C4-2B (cell line): ENCODE measurements around the gene GUCA1A.
"Not testable (repeated sequence)": the region's sequence is repeated elsewhere in the genome, so short reads cannot be mapped to it uniquely, and the experiment has no call there.

ENCODE experiments used
- H3K27ac ChIP-seq: fragments of 450-650 bp; 2 replicates; pipeline ENCODE4 v1.5.1; 2017
- ZFX ChIP-seq: fragments of 450-650 bp; IDR thresholded peaks from 2 replicates; pipeline ENCODE4 v1.6.1; 2017
- TF ChIP-seq, protein P1 (sequence below): fragments of 450-650 bp; conservative IDR thresholded peaks from 2 replicates; pipeline ENCODE4 v1.5.1; 2017; ENCODE audit warnings: mild to moderate bottlenecking

Gene GUCA1A

DNA sequence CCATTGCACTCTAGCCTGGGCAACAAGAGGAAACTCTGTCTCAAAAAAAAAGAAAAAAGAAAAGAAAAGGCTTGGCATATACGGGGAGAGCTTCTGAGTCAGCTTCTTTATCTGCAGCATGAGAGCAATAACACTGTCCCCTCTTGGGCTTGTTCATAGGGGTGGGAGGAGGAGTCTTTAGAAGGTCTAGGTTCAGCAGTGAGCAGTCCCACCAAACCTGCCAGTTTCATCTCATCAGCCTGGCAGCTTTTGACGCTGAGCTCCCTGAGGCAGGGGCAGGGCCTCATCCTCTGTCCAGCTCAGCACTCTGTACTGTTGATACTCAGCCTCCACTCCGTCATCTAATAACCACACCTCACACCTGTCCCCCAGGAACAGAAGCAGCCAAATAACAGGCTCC lies 25.1 kb upstream of the GUCA1A start:
- H3K27ac ChIP-seq: no peak overlapping the region; the same call in 1 of the 2 replicates
- TF ChIP-seq ZFX: no peak
- TF ChIP-seq, protein P1, sequence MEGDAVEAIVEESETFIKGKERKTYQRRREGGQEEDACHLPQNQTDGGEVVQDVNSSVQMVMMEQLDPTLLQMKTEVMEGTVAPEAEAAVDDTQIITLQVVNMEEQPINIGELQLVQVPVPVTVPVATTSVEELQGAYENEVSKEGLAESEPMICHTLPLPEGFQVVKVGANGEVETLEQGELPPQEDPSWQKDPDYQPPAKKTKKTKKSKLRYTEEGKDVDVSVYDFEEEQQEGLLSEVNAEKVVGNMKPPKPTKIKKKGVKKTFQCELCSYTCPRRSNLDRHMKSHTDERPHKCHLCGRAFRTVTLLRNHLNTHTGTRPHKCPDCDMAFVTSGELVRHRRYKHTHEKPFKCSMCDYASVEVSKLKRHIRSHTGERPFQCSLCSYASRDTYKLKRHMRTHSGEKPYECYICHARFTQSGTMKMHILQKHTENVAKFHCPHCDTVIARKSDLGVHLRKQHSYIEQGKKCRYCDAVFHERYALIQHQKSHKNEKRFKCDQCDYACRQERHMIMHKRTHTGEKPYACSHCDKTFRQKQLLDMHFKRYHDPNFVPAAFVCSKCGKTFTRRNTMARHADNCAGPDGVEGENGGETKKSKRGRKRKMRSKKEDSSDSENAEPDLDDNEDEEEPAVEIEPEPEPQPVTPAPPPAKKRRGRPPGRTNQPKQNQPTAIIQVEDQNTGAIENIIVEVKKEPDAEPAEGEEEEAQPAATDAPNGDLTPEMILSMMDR: no peak

DNA sequence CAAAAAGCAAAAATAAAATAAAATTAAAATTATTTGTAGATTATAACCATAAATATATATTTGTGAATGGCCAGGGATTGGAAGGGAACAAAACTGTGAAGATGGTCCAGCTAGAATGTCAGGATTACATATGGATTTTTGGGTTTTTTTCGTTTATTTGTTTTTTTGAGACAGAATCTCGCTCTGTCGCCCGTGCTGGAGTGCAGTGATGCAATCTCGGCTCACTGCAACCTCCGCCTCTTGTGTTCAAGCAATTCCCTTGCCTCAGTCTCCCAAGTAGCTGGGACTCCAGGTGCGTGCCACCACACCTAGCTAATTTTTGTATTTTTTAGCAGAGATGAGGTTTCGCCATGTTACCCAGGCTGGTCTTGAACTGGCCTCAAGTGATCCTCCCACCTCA lies 22.9 kb upstream of the GUCA1A start:
- H3K27ac ChIP-seq: no peak overlapping the region
- TF ChIP-seq, protein P1: no peak
- no peak for TF ChIP-seq ZFX

DNA sequence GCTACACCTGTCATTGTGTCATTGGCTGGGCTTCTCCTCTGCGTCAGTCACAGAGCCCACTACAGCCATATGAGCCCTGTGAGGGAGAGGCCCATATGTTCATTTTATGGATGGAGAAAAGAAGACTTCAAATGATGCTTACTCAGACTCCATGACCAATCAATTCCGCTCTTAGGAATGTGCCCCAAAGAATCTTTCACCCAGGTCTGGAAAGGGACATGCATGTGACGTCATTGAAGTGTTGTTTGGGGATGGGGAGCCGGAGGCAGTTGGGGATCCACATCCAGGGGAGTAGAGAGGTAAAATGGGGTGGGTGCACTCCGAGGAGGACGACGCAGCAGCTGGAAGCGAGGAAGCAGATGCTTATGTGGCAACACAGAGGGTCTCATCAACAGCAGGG lies 21.1 kb upstream of the GUCA1A start:
- TF ChIP-seq, protein P1: no peak
- no peak for TF ChIP-seq ZFX
- no peak overlapping the region for H3K27ac ChIP-seq

DNA sequence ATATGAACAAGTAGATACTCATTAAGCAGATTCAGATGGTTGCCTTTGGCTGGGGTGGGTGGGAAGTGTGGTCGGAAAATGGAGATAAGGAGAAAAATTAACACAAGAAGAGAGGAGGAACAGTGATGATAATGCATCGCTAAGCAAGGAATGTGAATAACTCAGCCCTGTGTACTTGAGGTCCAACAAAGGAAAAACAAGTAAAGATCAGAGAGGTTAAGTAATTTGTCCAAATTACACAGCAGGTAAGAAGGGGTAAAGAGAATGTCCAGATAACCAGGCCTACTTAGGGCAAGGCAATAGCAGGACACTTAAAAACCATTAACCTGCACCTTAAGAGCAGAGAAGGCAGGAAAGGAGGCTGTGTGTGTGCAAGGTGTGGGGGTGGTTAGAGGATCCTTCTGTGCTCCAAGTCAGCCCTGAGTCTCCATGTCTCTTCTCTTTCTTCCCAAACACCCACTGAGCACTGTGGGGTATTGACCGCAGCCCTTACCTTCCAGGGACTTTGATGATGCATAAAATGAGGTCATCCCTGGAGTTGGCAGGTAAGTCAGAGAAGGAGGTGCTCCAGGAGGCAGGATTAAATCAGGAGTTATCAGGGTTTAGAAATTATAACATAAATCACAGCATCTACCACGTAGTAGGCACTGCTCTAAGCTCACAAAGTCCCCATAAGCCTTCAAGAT lies 20.5 kb upstream of the GUCA1A start:
- H3K27ac ChIP-seq: not testable (repeated sequence)

DNA sequence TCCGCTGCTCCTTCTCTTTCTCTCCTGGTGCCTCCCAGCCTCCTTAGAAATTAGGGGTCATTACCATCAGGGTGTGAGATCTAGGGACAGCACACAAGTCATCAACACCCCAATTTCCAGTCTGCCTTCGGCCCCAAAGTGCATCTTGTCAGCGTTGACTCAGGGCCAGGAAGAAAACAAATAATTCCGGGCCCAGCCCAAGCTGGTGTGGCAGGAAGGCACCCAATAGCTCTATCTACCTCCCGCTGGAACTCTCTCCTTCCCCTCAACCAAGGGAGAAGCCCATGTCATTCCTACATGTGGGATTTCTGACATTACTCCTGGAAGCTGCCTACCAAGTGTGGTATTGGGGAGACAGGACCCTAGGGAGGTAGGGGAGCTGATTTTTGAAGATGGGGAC lies 19.2 kb upstream of the GUCA1A start:
- H3K27ac ChIP-seq: no peak overlapping the region
- TF ChIP-seq, protein P1: no peak
- no peak for TF ChIP-seq ZFX

DNA sequence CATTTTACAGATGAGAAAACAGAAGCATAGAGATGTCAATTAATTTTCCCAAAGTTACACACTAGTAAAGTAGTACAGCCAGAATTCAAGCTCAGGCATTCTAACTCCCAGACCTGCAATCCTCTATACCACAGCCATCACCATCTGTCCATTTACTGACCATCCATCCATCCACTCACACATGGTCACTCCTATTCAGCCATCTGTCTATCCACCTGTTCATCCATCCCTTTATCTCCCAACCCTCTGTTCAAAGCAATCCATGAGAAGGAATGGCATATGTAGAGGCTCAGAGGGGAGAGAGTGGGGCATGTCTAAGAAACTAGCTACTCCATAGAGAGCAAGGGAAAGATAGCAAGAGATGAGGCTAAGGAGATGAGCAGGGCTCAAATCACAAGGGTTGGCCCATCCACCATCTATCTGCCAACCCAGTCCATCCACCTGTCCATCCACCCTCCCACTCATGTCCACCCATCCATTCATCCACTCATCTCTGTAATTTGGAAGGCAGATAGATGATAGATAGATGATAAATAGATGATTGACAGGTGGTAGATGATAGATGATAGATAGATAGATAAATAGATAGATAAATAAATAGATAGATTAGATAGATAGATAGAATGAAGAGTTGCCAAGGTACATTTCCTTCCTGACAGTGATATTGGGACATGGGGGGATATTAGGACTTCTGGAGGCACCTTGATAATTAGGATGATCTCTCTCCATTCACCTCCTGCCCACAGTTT lies 18.5 kb upstream of the GUCA1A start:
- H3K27ac ChIP-seq: no peak overlapping the region
- TF ChIP-seq, protein P1: no peak
- TF ChIP-seq ZFX: no peak

DNA sequence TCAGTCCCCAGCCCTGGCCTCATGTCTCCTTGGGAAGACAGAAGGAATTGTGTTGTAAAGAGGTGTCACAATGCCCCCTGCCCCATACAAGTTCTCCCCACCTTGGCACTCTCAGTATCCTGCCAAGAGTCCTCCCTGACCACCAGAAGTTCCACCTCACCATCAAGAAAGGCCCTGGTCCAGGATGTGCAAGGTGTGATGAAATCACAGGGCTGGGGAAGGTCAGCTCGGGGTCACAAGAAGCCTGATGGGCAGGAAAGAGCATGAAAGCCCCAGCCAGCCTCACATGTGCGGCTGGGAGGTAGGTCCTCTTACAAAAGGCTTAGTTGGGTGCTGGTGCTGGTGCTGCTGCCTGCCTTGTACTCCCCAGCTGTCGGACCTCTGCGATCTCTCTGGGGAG lies 17.9 kb upstream of the GUCA1A start:
- TF ChIP-seq, protein P1: no peak

DNA sequence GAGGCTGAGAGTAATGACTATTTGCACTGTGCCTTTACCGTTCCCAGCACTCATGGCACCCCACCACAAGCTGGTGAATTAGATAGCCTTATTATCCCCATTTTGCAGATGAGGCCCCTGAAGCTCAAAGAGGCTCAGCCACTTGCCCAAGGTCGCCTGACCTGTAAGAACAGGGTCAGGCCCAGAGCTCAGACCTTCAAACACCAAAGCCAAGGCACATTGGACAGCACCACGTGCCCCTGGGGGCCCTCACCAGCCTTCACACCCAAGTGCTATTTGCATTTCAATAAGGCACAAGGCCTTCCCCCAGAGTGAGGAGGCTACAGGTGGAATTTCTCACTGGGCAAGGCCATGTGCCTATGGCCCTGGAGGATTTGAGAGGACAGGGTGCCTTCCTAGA lies 16.5 kb upstream of the GUCA1A start:
- no peak for TF ChIP-seq ZFX
- H3K27ac ChIP-seq: no peak overlapping the region

More for the DNA sequence above, 17.9 kb upstream of the GUCA1A start:
- no peak overlapping the region for H3K27ac ChIP-seq
